IPS-NIHi7 (cell line): ENCODE results near the gene OFD1.

Experiments used
- DNase-seq: peaks from one replicate; pipeline ENCODE4 v3.0.0; 2012; ENCODE audit warnings: mixed read lengths; ENCODE audit errors: extremely low spot score

Gene OFD1

GRCh38 chrX:13752646-13753045 is 18.1 kb downstream of the OFD1 start:
- DNase-seq = no peak

GRCh38 chrX:13754765-13755164 is 20.2 kb downstream of the OFD1 start:
- no peak for DNase-seq

GRCh38 chrX:13755254-13755653 is 20.7 kb downstream of the OFD1 start:
- DNase-seq = no peak

GRCh38 chrX:13756381-13756780 is 21.8 kb downstream of the OFD1 start:
- no peak for DNase-seq

- DNase-seq = no peak
Observed at GRCh38 chrX:13759152-13759718, 24.7 kb downstream of the OFD1 start.

GRCh38 chrX:13760426-13760825 is 25.9 kb downstream of the OFD1 start:
- no peak for DNase-seq

- peak; percentile 67 for DNase-seq
Observed at GRCh38 chrX:13761606-13762414, 27.3 kb downstream of the OFD1 start.

GRCh38 chrX:13763489-13763888 is 28.9 kb downstream of the OFD1 start:
- no peak for DNase-seq

GRCh38 chrX:13764281-13764680 is 29.7 kb downstream of the OFD1 start:
- no peak for DNase-seq

GRCh38 chrX:13764765-13765164 is 30.2 kb downstream of the OFD1 start:
- peak; percentile 88 for DNase-seq

GRCh38 chrX:13768939-13769338 is 34.4 kb downstream of the OFD1 start:
- DNase-seq = no peak

GRCh38 chrX:13770013-13770535 is 35.5 kb downstream of the OFD1 start:
- no peak for DNase-seq

GRCh38 chrX:13774696-13775095 is 40.1 kb downstream of the OFD1 start:
- no peak for DNase-seq

- DNase-seq = no peak
Observed at GRCh38 chrX:13775837-13776236, 41.3 kb downstream of the OFD1 start.

GRCh38 chrX:13776387-13776786 is 41.8 kb downstream of the OFD1 start:
- no peak for DNase-seq

GRCh38 chrX:13778916-13779315 is 44.4 kb downstream of the OFD1 start:
- DNase-seq = peak; percentile 64

- no peak for DNase-seq
Observed at GRCh38 chrX:13780868-13781427, 46.4 kb downstream of the OFD1 start.

- no peak for DNase-seq
Observed at GRCh38 chrX:13786048-13786447, 51.5 kb downstream of the OFD1 start.

- DNase-seq = no peak
Observed at GRCh38 chrX:13790206-13791131, 55.9 kb downstream of the OFD1 start.

- no peak for DNase-seq
Observed at GRCh38 chrX:13791145-13791544, 56.6 kb downstream of the OFD1 start.

- DNase-seq = no peak
Observed at GRCh38 chrX:13791559-13791958, 57.0 kb downstream of the OFD1 start.

- DNase-seq = no peak
Observed at GRCh38 chrX:13793897-13794296, 59.3 kb downstream of the OFD1 start.
